C4-2B (cell line): ENCODE results near the gene ALDH1A3.

Source experiments
- ZFX ChIP-seq: fragments of 450-650 bp; IDR thresholded peaks from 2 replicates; pipeline ENCODE4 v1.6.1; 2017
- TF ChIP-seq, protein P1 (sequence below): fragments of 450-650 bp; conservative IDR thresholded peaks from 2 replicates; pipeline ENCODE4 v1.5.1; 2017; ENCODE audit warnings: mild to moderate bottlenecking

DNA sequence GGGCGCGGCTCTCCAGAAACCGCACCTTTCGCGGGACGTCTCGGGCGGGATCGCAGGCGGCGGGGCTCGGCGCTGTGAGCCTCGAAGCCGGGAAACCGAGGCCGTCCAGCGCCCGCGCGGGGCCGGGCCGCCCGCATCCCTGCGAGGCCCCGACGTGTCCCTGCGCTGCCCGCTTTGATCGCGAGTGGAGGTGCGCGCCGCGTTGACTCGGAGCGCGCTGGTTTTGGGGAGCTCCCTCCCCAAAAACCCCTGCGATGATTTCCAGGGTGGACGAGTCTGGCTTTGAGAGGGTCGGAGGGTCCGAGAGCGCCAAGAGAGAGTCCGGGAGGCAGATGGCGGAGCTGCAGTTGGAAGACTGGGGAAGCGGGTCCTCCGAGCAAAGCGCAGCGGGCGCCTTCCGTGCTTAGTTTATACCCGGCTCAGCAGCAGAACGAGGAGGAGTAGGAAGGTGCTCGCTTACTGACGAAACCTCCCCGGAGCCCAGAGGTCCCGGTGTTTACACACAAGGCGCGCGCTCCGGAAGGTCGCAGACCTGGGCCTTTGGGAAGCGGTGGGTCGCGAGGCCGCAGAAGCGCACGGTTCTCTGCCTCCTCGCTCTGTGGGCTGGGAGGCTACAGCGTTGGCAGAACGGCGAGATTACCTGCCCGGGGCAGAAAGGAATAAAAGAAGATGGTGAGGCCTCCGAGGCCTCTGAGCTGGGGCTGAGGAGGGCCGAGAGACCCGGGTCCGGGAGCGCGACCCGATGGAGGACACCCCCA, 687 bp downstream of the ALDH1A3 start:
- TF ChIP-seq, protein P1, sequence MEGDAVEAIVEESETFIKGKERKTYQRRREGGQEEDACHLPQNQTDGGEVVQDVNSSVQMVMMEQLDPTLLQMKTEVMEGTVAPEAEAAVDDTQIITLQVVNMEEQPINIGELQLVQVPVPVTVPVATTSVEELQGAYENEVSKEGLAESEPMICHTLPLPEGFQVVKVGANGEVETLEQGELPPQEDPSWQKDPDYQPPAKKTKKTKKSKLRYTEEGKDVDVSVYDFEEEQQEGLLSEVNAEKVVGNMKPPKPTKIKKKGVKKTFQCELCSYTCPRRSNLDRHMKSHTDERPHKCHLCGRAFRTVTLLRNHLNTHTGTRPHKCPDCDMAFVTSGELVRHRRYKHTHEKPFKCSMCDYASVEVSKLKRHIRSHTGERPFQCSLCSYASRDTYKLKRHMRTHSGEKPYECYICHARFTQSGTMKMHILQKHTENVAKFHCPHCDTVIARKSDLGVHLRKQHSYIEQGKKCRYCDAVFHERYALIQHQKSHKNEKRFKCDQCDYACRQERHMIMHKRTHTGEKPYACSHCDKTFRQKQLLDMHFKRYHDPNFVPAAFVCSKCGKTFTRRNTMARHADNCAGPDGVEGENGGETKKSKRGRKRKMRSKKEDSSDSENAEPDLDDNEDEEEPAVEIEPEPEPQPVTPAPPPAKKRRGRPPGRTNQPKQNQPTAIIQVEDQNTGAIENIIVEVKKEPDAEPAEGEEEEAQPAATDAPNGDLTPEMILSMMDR = no peak
- no peak for TF ChIP-seq ZFX
